SK-N-MC (cell line): ENCODE data around the gene CTNNA2.

ENCODE experiments used
- FOXP2 ChIP-seq: optimal IDR thresholded peaks from 2 replicates; pipeline ENCODE3; 2011; ENCODE audit warnings: mild to moderate bottlenecking, moderate library complexity; ENCODE audit not compliant: insufficient read depth; ENCODE audit errors: extremely low read length, control extremely low read depth
- POLR2AphosphoS5 ChIP-seq: IDR thresholded peaks from 2 replicates; pipeline ENCODE4 v1.6.1; 2012; ENCODE audit warnings: mild to moderate bottlenecking, low read depth, low read length, borderline replicate concordance

GRCh38 chr2:80407377-80407776, 894.5 kb downstream of the CTNNA2 start:
- TF ChIP-seq FOXP2, result no peak
- no peak for TF ChIP-seq POLR2AphosphoS5
